Measurements from ENCODE around the gene PTPMT1.
A peak's percentile ranks its signal among the peaks of the same experiment; 100 is the strongest.
"Not testable (repeated sequence)": the region's sequence is repeated elsewhere in the genome, so short reads cannot be mapped to it uniquely, and the experiment has no call there.

The PTPMT1 gene

DNA sequence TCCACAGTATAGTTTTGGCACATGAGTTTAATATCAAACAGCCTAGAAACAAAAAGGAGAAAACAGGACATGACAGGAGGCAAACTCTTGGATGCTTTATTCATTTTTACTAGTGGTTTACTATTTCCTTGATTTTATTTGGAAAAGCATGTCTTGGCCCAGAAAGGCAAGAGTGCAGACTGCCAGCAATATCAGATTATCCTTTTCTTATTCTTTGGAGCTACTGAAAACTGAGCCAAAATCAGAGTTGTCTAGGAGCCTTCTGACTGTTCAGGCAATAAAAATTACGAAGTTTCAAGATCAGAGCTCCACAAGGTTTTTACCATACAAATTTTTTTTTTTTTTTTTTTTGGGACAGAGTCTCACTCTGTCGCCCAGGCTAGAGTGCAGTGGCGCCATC, 28.5 kb upstream of the PTPMT1 start:
- Mint-ChIP-seq H3K4me1 (peaks cover 59% of the 10 kb centered on the region), H3K4me3 (no peak overlapping the region), H3K27ac (no peak overlapping the region), H3K9me3 (no peaks in the 10 kb centered on the region), H3K36me3 (peaks cover 8% of the 10 kb centered on the region), H3K27me3 (no peaks in the 10 kb centered on the region)

DNA sequence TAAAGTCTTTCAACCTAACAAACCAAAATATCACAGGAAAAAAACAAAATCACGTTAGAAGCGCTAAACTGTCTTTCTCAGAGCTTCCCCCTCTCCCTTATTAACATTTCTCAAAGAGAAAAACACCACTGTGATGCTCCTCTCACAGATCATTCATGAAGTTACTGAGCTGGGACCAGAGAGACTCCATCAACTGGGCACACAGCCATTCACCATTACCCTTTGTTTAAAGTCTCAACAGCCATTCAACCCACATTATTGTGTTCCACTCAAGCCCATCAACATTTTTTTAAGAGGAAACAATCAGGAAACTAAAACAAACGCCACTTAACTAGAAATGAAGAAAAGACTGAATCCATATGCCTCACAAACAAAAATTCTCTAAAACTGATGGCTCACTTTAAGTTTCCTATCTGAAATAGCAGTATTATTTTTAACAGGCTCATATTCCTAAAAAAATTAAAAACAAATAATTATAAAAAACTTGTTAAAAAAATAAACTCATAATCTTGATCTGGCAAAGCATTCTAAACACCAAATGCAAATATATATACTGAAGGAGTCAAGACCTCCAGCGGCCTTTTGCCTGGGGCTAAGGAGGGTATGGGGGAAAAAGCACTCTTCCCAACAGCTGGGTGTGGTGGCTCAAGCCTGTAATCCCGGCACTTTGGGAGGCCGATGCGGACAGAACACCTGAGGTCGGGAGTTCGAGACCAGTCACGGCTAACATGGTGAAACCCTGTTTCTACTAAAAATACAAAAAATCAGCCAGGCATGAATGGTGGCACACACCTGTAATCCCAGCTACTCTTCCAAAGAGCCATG, 26.4 kb upstream of the PTPMT1 start:
- H3K36me3 Mint-ChIP-seq, result peaks cover 8% of the 10 kb centered on the region
- H3K4me1 Mint-ChIP-seq, result peaks cover 66% of the 10 kb centered on the region
- no peaks in the 10 kb centered on the region for H3K9me3 Mint-ChIP-seq
- peak overlapping the region; percentile 58 for H3K4me3 Mint-ChIP-seq
- peak overlapping the region; percentile 90 for H3K27ac Mint-ChIP-seq
- H3K27me3 Mint-ChIP-seq, result no peaks in the 10 kb centered on the region

- Mint-ChIP-seq H3K9me3 (no peaks in the 10 kb centered on the region), H3K4me1 (peaks cover 73% of the 10 kb centered on the region), H3K4me3 (peak overlapping the region; percentile 74)
Measured at GRCh38 chr11:47539681-47540039, 25.7 kb upstream of the PTPMT1 start.

DNA sequence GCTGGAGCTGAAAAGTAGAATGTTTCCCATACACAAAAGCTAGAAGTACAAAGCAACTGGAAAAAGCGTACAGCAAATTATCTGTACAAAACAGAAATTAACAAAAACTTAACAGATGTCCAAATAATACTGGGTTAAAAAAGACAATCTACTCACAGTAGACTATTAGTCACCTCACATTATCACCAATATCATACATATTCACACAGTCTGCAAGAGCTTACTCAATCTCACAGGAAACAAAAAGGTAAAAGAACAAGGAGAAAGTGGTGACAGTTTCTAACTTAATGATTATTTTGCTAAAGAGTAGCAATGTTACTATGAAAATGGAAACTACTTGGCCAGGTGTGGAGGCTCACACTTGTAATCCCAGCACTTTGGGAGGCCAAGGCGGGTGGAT, 24.3 kb upstream of the PTPMT1 start:
- H3K36me3 Mint-ChIP-seq, result peaks cover 5% of the 10 kb centered on the region
- peaks cover 73% of the 10 kb centered on the region for H3K4me1 Mint-ChIP-seq
- no peaks in the 10 kb centered on the region for H3K27me3 Mint-ChIP-seq
- H3K9me3 Mint-ChIP-seq, result no peaks in the 10 kb centered on the region
- H3K4me3 Mint-ChIP-seq, result peak overlapping the region; percentile 74
- H3K27ac Mint-ChIP-seq, result peak overlapping the region; percentile 86

More at GRCh38 chr11:47539681-47540039, 25.7 kb upstream of the PTPMT1 start:
- H3K36me3 Mint-ChIP-seq, result peaks cover 8% of the 10 kb centered on the region
- H3K27ac Mint-ChIP-seq, result peak overlapping the region; percentile 93
- H3K27me3 Mint-ChIP-seq, result no peaks in the 10 kb centered on the region

- Mint-ChIP-seq H3K4me1 (peaks cover 76% of the 10 kb centered on the region), H3K36me3 (peaks cover 10% of the 10 kb centered on the region), H3K9me3 (no peaks in the 10 kb centered on the region), H3K27me3 (no peaks in the 10 kb centered on the region), H3K4me3 (no peak overlapping the region), H3K27ac (no peak overlapping the region)
Measured at GRCh38 chr11:47545298-47545697, 20.1 kb upstream of the PTPMT1 start.

GRCh38 chr11:47546274-47546673, 19.1 kb upstream of the PTPMT1 start:
- H3K36me3 Mint-ChIP-seq, result peaks cover 16% of the 10 kb centered on the region
- not testable (repeated sequence) for H3K9me3 Mint-ChIP-seq, H3K4me3 Mint-ChIP-seq, H3K27me3 Mint-ChIP-seq, H3K27ac Mint-ChIP-seq
- H3K4me1 Mint-ChIP-seq, result peaks cover 76% of the 10 kb centered on the region

GRCh38 chr11:47550288-47551047, 14.9 kb upstream of the PTPMT1 start:
- Mint-ChIP-seq H3K27ac (peak overlapping the region; percentile 72), H3K4me3 (peak overlapping the region; percentile 97), H3K27me3 (no peaks in the 10 kb centered on the region), H3K9me3 (no peaks in the 10 kb centered on the region), H3K4me1 (peaks cover 55% of the 10 kb centered on the region), H3K36me3 (peaks cover 20% of the 10 kb centered on the region)

GRCh38 chr11:47551086-47551485, 14.3 kb upstream of the PTPMT1 start:
- H3K4me3 Mint-ChIP-seq, result peak overlapping the region; percentile 97
- H3K36me3 Mint-ChIP-seq, result peaks cover 20% of the 10 kb centered on the region
- H3K27me3 Mint-ChIP-seq, result no peaks in the 10 kb centered on the region
- peaks cover 54% of the 10 kb centered on the region for H3K4me1 Mint-ChIP-seq
- H3K27ac Mint-ChIP-seq, result peak overlapping the region; percentile 60
- H3K9me3 Mint-ChIP-seq, result no peaks in the 10 kb centered on the region

DNA sequence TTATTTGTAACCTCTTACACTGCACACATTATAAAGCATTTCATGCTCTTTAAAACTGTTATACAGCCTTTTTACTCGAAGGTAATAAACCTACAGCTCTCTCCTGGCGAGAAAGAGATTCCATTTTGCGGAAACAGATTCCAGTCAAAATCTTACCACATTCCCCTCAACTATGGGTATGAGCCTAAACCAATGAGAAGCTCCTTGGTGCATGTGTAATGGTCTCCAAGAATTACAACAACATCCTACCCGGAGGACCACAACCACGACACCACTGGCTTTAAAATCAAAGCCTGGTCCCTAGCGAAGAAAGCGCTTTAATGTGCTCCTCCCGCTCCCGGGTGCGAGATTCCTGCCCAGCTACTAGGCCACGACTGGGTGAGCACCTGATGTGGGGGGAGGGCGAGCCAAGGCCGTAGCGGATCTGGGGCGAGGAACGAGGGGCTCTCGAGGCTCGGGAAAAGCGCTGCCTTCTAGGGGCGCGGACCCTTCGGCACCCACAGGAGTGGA, 13.3 kb upstream of the PTPMT1 start:
- H3K9me3 Mint-ChIP-seq, result no peaks in the 10 kb centered on the region
- H3K36me3 Mint-ChIP-seq, result peaks cover 16% of the 10 kb centered on the region
- peaks cover 48% of the 10 kb centered on the region for H3K4me1 Mint-ChIP-seq
- no peaks in the 10 kb centered on the region for H3K27me3 Mint-ChIP-seq
- peak overlapping the region; percentile 97 for H3K27ac Mint-ChIP-seq
- peak overlapping the region; percentile 97 for H3K4me3 Mint-ChIP-seq

DNA sequence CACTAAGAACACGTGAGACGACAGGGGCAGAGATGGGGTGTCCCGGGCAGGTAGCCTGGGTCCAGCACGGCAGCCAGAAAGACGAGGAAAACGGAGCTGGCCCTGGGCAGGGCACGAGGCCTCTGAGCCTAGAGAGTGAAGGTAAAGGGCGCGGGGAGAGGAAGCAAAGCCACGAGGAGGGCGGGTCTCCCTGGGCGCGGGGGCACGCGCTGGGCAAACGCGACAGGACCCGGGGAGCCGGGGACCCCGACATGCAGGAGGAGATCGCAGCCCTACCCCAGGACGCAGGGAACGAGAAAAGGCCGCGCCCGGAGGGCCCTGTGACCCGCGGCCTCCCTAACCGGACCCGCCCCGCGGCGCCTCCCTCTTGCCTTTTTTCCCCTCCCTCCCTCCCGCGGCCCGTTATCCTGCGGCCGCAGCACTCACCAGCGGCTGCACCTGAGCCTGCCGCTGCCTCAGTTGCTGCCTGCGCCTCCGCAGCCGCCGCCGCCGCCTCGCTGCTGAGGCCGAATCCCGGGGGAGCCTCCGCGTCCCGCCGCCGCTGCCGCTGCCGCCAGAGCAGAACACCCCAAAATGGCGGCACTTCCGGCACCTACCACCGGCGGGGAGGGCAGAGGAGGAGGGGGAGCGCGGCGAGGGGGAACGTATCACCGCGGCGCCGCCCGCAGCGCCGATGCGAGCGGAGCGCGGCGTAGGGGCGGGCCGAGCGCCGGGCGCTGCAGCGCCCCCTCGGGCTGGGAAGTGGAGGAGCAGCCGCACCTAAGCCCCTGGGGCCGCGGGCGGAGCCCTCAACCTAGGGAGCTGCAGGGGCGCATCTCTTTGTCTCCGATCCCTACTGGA, 12.6 kb upstream of the PTPMT1 start, which contains the start of gene CELF1:
Gene CELF1 (minus strand): TSS at position 567 of the 840 bp plus-strand sequence. CDS start 53,609 bp downstream, outside the sequence.
- Mint-ChIP-seq H3K27ac (peak within 1 kb of the TSS; percentile 97), H3K4me3 (peak within 1 kb of the TSS; percentile 97), H3K4me1 (peaks cover 43% of the 10 kb centered on the region), H3K36me3 (peaks cover 16% of the 10 kb centered on the region), H3K27me3 (no peaks in the 10 kb centered on the region), H3K9me3 (no peaks in the 10 kb centered on the region)

DNA sequence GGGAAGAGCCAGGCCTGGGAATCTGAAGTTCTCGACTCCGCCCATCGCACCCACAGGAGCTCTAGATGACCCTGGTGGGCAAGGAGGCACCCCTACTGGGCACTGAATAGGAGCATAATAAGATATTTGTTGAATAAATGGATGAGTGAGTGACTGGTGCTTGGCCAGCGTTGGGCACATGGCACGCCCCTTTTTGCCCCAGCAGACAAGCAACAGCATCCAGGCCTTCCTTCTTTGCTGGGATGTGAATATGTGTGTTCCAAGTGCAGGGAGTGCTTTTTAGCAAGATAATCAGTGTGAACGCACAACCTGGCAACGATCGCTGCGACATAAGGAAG, 12.0 kb upstream of the PTPMT1 start:
- Mint-ChIP-seq H3K36me3 (peaks cover 13% of the 10 kb centered on the region), H3K4me1 (peaks cover 37% of the 10 kb centered on the region), H3K4me3 (peak overlapping the region; percentile 85)

DNA sequence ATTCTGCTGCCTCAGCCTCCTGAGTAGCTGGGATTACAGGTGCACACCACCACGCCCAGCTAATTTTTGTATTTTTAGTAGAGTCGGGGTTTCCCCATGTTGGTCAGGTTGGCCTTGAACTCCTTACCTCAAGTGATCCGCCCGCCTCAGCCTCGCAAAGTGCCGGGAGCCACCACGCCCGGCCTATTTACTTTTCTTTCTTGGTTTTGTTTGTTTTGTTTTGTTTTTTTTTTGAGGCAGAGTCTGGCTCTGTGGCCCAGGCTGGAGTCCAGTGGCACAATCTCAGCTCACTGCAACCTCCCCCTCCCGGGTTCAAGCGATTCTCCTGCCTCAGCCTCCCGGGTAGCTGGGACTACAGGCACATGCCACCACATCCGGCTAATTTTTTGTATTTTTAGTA, 8.4 kb upstream of the PTPMT1 start:
- H3K4me3 Mint-ChIP-seq, H3K36me3 Mint-ChIP-seq, H3K9me3 Mint-ChIP-seq, H3K27ac Mint-ChIP-seq, H3K27me3 Mint-ChIP-seq: not testable (repeated sequence)
- peaks cover 17% of the 10 kb centered on the region for H3K4me1 Mint-ChIP-seq

More for the DNA sequence above, 12.0 kb upstream of the PTPMT1 start:
- Mint-ChIP-seq H3K9me3 (no peaks in the 10 kb centered on the region), H3K27me3 (no peaks in the 10 kb centered on the region), H3K27ac (peak overlapping the region; percentile 72)

GRCh38 chr11:47558695-47559094, 6.7 kb upstream of the PTPMT1 start:
- H3K27me3 Mint-ChIP-seq, result no peaks in the 10 kb centered on the region
- peaks cover 12% of the 10 kb centered on the region for H3K4me1 Mint-ChIP-seq
- no peaks in the 10 kb centered on the region for H3K9me3 Mint-ChIP-seq
- no peak overlapping the region for H3K27ac Mint-ChIP-seq
- H3K4me3 Mint-ChIP-seq, result no peak overlapping the region
- peaks cover 1% of the 10 kb centered on the region for H3K36me3 Mint-ChIP-seq

DNA sequence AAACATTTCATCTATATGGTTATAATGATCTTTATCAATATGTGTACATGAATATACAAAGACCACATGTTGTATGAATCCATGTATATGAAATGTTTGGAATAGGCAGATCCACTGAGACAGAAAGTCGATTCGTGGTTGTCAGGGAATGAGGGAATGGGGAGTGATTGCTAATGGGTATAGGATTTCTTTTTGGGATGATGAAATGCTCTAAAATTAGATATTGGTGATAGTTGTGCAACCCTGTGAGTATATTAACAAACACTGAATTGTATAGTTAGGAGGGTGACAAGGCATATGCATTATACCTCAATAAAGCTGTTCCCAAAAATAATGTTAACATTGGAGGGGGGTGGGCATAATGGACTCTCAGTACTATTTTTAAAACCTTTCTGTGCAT, 5.0 kb upstream of the PTPMT1 start:
- H3K27ac Mint-ChIP-seq, result no peak overlapping the region
- no peaks in the 10 kb centered on the region for H3K27me3 Mint-ChIP-seq
- H3K4me3 Mint-ChIP-seq, result no peak overlapping the region
- H3K36me3 Mint-ChIP-seq, result peaks cover under 1% of the 10 kb centered on the region
- H3K9me3 Mint-ChIP-seq, result no peaks in the 10 kb centered on the region
- H3K4me1 Mint-ChIP-seq, result peaks cover 11% of the 10 kb centered on the region

- not testable (repeated sequence) for H3K4me3 Mint-ChIP-seq, H3K36me3 Mint-ChIP-seq, H3K9me3 Mint-ChIP-seq, H3K27ac Mint-ChIP-seq, H3K27me3 Mint-ChIP-seq
- H3K4me1 Mint-ChIP-seq, result peaks cover 18% of the 10 kb centered on the region
Measured at GRCh38 chr11:47562393-47562792, 3.0 kb upstream of the PTPMT1 start.
